Measurements from ENCODE around the gene MIF.
A peak's percentile ranks its signal among the peaks of the same experiment; 100 is the strongest.

The MIF gene

DNA sequence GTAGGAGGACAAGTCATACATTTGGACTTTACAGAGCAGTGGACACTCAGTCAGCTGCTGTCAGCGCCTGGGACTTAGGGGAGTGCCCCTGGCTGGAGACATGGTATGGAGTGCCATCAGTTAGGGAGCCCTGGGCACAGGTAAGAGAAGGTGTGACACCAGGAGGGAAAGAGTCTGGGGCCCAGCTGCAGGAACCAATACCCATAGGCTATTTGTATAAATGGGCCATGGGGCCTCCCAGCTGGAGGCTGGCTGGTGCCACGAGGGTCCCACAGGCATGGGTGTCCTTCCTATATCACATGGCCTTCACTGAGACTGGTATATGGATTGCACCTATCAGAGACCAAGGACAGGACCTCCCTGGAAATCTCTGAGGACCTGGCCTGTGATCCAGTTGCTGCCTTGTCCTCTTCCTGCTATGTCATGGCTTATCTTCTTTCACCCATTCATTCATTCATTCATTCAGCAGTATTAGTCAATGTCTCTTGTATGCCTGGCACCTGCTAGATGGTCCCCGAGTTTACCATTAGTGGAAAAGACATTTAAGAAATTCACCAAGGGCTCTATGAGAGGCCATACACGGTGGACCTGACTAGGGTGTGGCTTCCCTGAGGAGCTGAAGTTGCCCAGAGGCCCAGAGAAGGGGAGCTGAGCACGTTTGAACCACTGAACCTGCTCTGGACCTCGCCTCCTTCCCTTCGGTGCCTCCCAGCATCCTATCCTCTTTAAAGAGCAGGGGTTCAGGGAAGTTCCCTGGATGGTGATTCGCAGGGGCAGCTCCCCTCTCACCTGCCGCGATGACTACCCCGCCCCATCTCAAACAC is 850 bp upstream of the MIF start:
- TF ChIP-seq, protein P1, sequence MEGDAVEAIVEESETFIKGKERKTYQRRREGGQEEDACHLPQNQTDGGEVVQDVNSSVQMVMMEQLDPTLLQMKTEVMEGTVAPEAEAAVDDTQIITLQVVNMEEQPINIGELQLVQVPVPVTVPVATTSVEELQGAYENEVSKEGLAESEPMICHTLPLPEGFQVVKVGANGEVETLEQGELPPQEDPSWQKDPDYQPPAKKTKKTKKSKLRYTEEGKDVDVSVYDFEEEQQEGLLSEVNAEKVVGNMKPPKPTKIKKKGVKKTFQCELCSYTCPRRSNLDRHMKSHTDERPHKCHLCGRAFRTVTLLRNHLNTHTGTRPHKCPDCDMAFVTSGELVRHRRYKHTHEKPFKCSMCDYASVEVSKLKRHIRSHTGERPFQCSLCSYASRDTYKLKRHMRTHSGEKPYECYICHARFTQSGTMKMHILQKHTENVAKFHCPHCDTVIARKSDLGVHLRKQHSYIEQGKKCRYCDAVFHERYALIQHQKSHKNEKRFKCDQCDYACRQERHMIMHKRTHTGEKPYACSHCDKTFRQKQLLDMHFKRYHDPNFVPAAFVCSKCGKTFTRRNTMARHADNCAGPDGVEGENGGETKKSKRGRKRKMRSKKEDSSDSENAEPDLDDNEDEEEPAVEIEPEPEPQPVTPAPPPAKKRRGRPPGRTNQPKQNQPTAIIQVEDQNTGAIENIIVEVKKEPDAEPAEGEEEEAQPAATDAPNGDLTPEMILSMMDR (IDR thresholded peaks at IDR 0.05; ENCODE audit: insufficient read depth, missing control alignments) = no peak
- DNase-seq (ENCODE audit: insufficient read length, low spot score) = no peak
- no peak for FAIRE-seq

DNA sequence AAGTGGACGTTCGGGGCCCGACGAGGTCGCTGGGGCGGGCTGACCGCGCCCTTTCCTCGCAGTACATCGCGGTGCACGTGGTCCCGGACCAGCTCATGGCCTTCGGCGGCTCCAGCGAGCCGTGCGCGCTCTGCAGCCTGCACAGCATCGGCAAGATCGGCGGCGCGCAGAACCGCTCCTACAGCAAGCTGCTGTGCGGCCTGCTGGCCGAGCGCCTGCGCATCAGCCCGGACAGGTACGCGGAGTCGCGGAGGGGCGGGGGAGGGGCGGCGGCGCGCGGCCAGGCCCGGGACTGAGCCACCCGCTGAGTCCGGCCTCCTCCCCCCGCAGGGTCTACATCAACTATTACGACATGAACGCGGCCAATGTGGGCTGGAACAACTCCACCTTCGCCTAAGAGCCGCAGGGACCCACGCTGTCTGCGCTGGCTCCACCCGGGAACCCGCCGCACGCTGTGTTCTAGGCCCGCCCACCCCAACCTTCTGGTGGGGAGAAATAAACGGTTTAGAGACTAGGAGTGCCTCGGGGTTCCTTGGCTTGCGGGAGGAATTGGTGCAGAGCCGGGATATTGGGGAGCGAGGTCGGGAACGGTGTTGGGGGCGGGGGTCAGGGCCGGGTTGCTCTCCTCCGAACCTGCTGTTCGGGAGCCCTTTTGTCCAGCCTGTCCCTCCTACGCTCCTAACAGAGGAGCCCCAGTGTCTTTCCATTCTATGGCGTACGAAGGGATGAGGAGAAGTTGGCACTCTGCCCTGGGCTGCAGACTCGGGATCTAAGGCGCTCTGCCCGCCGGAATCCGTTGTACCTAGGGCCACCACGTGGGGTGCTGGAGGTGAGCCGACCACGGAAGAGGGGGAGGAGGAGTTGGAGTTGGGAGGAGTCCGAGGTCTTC is 771 bp downstream of the MIF start:
- FAIRE-seq (no peak), DNase-seq (ENCODE audit: insufficient read length, low spot score) (no peak)
- TF ChIP-seq, protein P1 (IDR thresholded peaks at IDR 0.05; ENCODE audit: insufficient read depth, missing control alignments) = peak; percentile 32

DNA sequence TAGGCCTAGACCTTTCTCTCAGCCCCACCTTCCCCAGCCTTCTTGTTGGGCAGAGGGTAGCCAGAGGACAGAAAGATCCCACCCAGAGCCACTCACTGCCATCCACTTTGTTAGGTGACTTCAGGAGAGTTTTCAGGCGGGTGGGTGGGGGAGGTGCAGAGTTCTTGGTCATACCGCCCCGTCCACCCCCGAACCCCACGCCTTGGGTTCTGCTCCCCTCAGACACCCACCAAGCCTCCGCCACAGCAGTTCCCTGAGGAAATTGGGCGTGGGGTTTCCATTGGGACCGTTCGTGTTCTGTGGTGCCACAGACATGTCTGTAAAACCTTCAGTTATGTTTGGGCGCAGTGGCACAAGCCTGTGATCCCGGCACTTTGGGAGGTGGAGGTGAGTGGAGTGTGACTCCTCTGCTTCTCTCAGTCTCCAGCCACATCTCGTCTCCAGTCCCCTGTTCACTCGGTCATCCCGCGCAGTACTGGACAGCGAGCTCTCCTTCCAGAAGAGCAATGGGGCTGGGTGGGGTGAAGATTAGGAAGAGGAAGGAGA is 1.5 kb downstream of the MIF start:
- TF ChIP-seq, protein P1 (IDR thresholded peaks at IDR 0.05; ENCODE audit: insufficient read depth, missing control alignments) = no peak
- no peak for FAIRE-seq
- DNase-seq (ENCODE audit: insufficient read length, low spot score) = no peak

DNA sequence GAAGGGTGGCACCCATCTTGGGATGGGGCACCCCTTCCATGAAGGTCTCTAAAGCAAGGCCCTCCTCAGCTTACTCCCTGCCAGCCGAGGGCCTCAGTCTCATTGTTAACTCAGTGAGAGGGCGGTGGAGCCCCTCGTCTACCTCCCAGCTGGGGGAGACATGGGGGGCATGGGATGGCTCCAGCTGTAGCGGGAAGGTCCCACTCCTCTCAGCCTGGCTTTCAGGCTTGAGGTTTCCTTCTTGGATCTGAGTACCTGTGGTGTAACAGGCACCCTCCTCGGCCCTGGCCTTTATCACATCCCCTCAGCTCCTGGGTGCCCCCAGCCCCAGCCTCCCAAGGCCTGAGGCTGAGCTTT is 2.0 kb downstream of the MIF start:
- TF ChIP-seq, protein P1 (IDR thresholded peaks at IDR 0.05; ENCODE audit: insufficient read depth, missing control alignments) = no peak
- FAIRE-seq (no peak), DNase-seq (ENCODE audit: insufficient read length, low spot score) (no peak)

DNA sequence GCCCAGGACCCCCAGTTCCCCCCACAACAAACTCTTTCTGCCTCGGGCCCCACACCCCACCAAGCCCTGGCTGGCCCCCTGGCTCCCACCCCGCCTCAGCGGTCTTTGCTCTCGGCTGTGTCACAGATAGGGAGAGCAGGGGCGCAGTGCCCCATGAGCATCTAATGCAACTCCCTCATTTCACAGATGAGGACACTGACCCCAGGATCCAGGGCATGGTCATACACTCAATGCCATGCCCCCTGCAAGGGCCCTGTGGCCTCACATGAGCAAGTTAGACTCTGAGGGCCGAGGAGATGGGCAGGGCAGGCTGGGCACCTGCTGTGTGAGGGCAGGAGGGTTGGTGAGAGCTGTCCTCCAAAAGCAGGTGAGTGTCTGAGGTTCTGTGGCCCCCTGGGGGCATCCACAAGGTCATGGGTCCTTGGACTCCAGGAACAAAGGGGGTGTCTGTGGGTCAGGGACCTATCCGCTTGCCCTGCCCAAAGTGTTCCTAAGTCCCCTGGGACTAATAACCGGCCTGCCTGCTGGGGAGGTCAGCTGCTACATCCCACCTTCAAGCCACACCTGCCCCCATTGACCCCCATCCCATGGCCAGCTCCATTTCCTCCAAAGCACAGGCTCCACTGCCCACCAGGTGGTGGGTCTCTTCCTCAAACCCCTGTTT is 2.5 kb downstream of the MIF start:
- DNase-seq (ENCODE audit: insufficient read length, low spot score) = no peak
- TF ChIP-seq, protein P1 (IDR thresholded peaks at IDR 0.05; ENCODE audit: insufficient read depth, missing control alignments) = no peak
- FAIRE-seq = no peak

DNA sequence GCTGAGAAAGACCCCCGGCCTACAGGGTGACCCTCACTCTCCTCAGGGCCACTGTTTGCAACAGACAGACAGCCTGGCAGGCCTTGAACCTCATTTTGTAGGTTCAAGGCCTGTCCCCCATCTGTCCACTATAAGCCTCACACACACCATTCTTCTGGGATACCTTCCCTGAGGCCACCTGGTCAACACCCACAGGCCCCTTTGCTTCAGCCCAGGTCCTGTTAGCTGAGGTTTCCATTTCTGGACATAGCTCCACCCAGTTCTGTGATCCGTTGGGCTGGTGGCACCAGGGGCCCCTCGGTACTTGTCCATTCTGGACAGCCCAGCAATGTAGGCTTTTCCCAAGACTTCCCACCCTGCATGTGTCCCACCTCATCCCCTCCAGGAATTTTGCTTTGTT is 3.1 kb downstream of the MIF start:
- DNase-seq (ENCODE audit: insufficient read length, low spot score) (no peak), FAIRE-seq (no peak)
- TF ChIP-seq, protein P1 (IDR thresholded peaks at IDR 0.05; ENCODE audit: insufficient read depth, missing control alignments) = no peak

Data from D721Med (cell line).